H1 (cell line): ENCODE measurements around the gene SMURF2. TPM values are rescaled to one million over a fixed set of nuclear protein-coding genes. Genes with fewer than 3 reads are reported as not detected.

Experiments used
- CHD1 ChIP-seq: IDR thresholded peaks from 2 replicates; pipeline ENCODE4 v1.6.1; 2012; ENCODE audit warnings: low read depth, low read length, improper control_type of control experiment
- POU5F1 ChIP-seq: IDR thresholded peaks from 2 replicates; pipeline ENCODE4 v1.6.1; 2011; ENCODE audit warnings: low read depth, mild to moderate bottlenecking, low read length, moderate library complexity
- TCF12 ChIP-seq: IDR thresholded peaks from 2 replicates; pipeline ENCODE4 v1.6.1; 2011; ENCODE audit warnings: low read depth, mild to moderate bottlenecking, low read length
- polyA plus RNA-seq, 7 experiments: library from polyadenylated mRNA; depleted of rRNA in 3 of 7; stranded (reverse) in 5 of 7; unstranded in 2 of 7; fragments of >200 nt in 5 of 7; fragments of 200-250 nt in 2 of 7; gene quantifications; 1 replicate in 5 of 7; 2 replicates in 1 of 7; 4 replicates in 1 of 7; pipeline versions ENCODE4 v1.2.1 to v1.2.3, GENCODE V29; 2011 to 2013; ENCODE audit warnings: missing spikeins in 2 of 7, mixed read lengths in 2 of 7
- total RNA-seq: library from RNA; stranded (reverse); fragmentation: NEBNext Ultra II Directional; extraction: Animal tissue kit (Norgen Biotek cat#: 25700); gene quantifications from 2 replicates; pipeline ENCODE4 v1.2.1, GENCODE V29; 2021

The SMURF2 gene
- total and polyA plus RNA-seq, 2 of the 8 experiments (the other 6 are each of a cell fraction or from before 2014, with no cell fraction given) = 7.2 to 29.2 TPM

GRCh38 chr17:64598672-64599071 lies 63.4 kb downstream of the SMURF2 start (continued):
- TF ChIP-seq CHD1 = no peak
- no peak for TF ChIP-seq POU5F1
- TF ChIP-seq TCF12 = no peak
